PC-9 (cell line): ENCODE measurements around the gene ARHGAP35.

Source experiments
- CTCF ChIP-seq: fragments of 200-600 bp; sonication (generic); conservative IDR thresholded peaks from 2 replicates; pipeline ENCODE4 v1.6.1; 2017; ENCODE audit warnings: mixed run types, antibody characterized with exemption, mild to moderate bottlenecking, moderate library complexity
- EZH2 ChIP-seq: fragments of 200-600 bp; sonication (generic); IDR thresholded peaks from 2 replicates; pipeline ENCODE4 v1.8.0; 2017; ENCODE audit warnings: antibody characterized with exemption, low read depth

GRCh38 chr19:46902402-46902766 lies 41.6 kb downstream of the ARHGAP35 start:
- TF ChIP-seq CTCF (no peak), EZH2 (no peak)
